ENCODE data around the gene PPP3CA. TPM values are rescaled to one million over a fixed set of nuclear protein-coding genes. Genes with fewer than 3 reads are reported as not detected.

PPP3CA gene
- total and polyA plus RNA-seq, 2 of the 8 experiments (the other 6 are each of a cell fraction or from before 2014, with no cell fraction given): 7.9 to 35.0 TPM

GRCh38 chr4:101328063-101328602 lies 19.2 kb downstream of the PPP3CA start (continued):
- TF ChIP-seq, protein P1, sequence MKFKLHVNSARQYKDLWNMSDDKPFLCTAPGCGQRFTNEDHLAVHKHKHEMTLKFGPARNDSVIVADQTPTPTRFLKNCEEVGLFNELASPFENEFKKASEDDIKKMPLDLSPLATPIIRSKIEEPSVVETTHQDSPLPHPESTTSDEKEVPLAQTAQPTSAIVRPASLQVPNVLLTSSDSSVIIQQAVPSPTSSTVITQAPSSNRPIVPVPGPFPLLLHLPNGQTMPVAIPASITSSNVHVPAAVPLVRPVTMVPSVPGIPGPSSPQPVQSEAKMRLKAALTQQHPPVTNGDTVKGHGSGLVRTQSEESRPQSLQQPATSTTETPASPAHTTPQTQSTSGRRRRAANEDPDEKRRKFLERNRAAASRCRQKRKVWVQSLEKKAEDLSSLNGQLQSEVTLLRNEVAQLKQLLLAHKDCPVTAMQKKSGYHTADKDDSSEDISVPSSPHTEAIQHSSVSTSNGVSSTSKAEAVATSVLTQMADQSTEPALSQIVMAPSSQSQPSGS (IDR thresholded peaks at IDR 0.05; ENCODE audit: low read length): no peak

All from H1 (cell line).